ENCODE results near the gene PLBD2.

The PLBD2 gene

GRCh38 chr12:113393749-113394148 is 35.4 kb downstream of the PLBD2 start:
- no peak for DNase-seq (ENCODE audit: low read depth)

- no peak for DNase-seq (ENCODE audit: low read depth)
Observed at GRCh38 chr12:113395119-113395518, 36.7 kb downstream of the PLBD2 start.

- DNase-seq (ENCODE audit: low read depth), result no peak
Observed at GRCh38 chr12:113396200-113396599, 37.8 kb downstream of the PLBD2 start.

GRCh38 chr12:113396828-113397496 is 38.6 kb downstream of the PLBD2 start:
- no peak for DNase-seq (ENCODE audit: low read depth)

GRCh38 chr12:113397497-113398197 is 39.3 kb downstream of the PLBD2 start:
- no peak for DNase-seq (ENCODE audit: low read depth)

- DNase-seq (ENCODE audit: low read depth), result no peak
Observed at GRCh38 chr12:113398346-113399290, 40.2 kb downstream of the PLBD2 start.

- DNase-seq (ENCODE audit: low read depth), result no peak
Observed at GRCh38 chr12:113399490-113399889, 41.1 kb downstream of the PLBD2 start.

- DNase-seq (ENCODE audit: low read depth), result no peak
Observed at GRCh38 chr12:113400362-113400761, 42.0 kb downstream of the PLBD2 start.

- DNase-seq (ENCODE audit: low read depth), result no peak
Observed at GRCh38 chr12:113401066-113402000, 42.9 kb downstream of the PLBD2 start.

- no peak for DNase-seq (ENCODE audit: low read depth)
Observed at GRCh38 chr12:113402586-113403260, 44.3 kb downstream of the PLBD2 start.

- no peak for DNase-seq (ENCODE audit: low read depth)
Observed at GRCh38 chr12:113403435-113404415, 45.3 kb downstream of the PLBD2 start, which contains the start of gene SDS. SDS (minus strand) TSS chr12:113403887; CDS start chr12:113399708, 4,179 bp downstream.

- no peak for DNase-seq (ENCODE audit: low read depth)
Observed at GRCh38 chr12:113405694-113406093, 47.3 kb downstream of the PLBD2 start.

GRCh38 chr12:113407931-113408600 is 49.7 kb downstream of the PLBD2 start:
- no peak for DNase-seq (ENCODE audit: low read depth)

GRCh38 chr12:113408756-113409298 is 50.4 kb downstream of the PLBD2 start:
- no peak for DNase-seq (ENCODE audit: low read depth)

- DNase-seq (ENCODE audit: low read depth), result no peak
Observed at GRCh38 chr12:113409462-113410124, 51.2 kb downstream of the PLBD2 start.

GRCh38 chr12:113413488-113413939 is 55.1 kb downstream of the PLBD2 start:
- no peak for DNase-seq (ENCODE audit: low read depth)

GRCh38 chr12:113414519-113415038 is 56.2 kb downstream of the PLBD2 start:
- no peak for DNase-seq (ENCODE audit: low read depth)

All from T follicular helper cell (primary cell).